H1 (cell line): Measurements from ENCODE around the gene RSAD2. TPM values are rescaled to one million over a fixed set of nuclear protein-coding genes. Genes with fewer than 3 reads are reported as not detected.

ENCODE experiments used
- GABPA ChIP-seq: IDR thresholded peaks from 2 replicates; pipeline ENCODE4 v1.6.1; 2011; ENCODE audit warnings: mild to moderate bottlenecking, low read length, moderate library complexity, borderline replicate concordance; ENCODE audit not compliant: insufficient read depth
- TAF1 ChIP-seq: IDR thresholded peaks from 2 replicates; pipeline ENCODE4 v1.6.1; 2011; ENCODE audit warnings: mild to moderate bottlenecking, low read depth, low read length
- ZNF274 ChIP-seq: IDR thresholded peaks from 2 replicates; pipeline ENCODE4 v1.7.0; 2012; ENCODE audit warnings: low read length, borderline replicate concordance; ENCODE audit errors: extremely low read depth
- polyA plus RNA-seq, 7 experiments: library from polyadenylated mRNA; depleted of rRNA in 3 of 7; stranded (reverse) in 5 of 7; unstranded in 2 of 7; fragments of >200 nt in 5 of 7; fragments of 200-250 nt in 2 of 7; gene quantifications; 1 replicate in 5 of 7; 2 replicates in 1 of 7; 4 replicates in 1 of 7; pipeline versions ENCODE4 v1.2.1 to v1.2.3, GENCODE V29; 2011 to 2013; ENCODE audit warnings: missing spikeins in 2 of 7, mixed read lengths in 2 of 7
- total RNA-seq: library from RNA; stranded (reverse); fragmentation: NEBNext Ultra II Directional; extraction: Animal tissue kit (Norgen Biotek cat#: 25700); gene quantifications from 2 replicates; pipeline ENCODE4 v1.2.1, GENCODE V29; 2021

RSAD2 gene
- total and polyA plus RNA-seq, 2 of the 8 experiments (the other 6 are each of a cell fraction or from before 2014, with no cell fraction given): not detected

DNA sequence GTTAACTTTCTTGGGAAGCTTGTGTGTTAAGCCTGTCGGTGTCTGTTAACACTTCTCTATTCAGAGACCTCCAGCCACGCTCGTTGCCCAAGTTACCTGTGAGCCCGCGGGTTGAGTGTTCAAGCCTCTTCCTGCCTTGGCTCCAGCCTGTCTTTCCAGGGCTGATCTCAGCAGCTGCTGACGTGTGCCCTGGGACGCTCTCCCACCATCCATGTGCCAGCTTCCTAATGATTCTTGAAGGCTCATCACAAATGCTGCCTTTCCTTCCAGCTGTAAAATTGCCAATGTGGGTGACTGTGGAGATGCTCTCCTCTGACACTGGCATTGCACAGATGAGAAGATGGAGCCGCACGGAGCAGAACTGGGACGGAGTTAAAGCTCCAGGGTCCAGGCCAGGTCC lies 45.7 kb downstream of the RSAD2 start (continued):
- TF ChIP-seq GABPA: no peak
- TF ChIP-seq ZNF274: no peak
- TF ChIP-seq TAF1: no peak
